Left lung (tissue), 10 donors: Measurements from ENCODE around the gene TEX26. TPM values are rescaled to one million over a fixed set of nuclear protein-coding genes. Genes with fewer than 3 reads are reported as not detected.

ENCODE experiments used
- ATAC-seq: fragments of 200-7000 bp; cut with Tn5 transposase; one replicate; pipeline ENCODE4 v1.9.1; 2020; ENCODE audit warnings: moderate library complexity
- DNase-seq, 4 donors: peaks; one replicate each; pipeline ENCODE4 v3.0.0-alpha.2; 2013 to 2020
- H3K27ac ChIP-seq, 2 donors: fragments of 200-600 bp; sonication (generic) in 1 of 2; one replicate each; pipeline versions ENCODE4 v1.5.0 to v1.8.0; 2020 to 2021
- H3K27me3 ChIP-seq, 2 donors: fragments of 200-600 bp; sonication (generic) in 1 of 2; one replicate each; pipeline versions ENCODE4 v1.5.0 to v1.8.0; 2020 to 2021
- H3K36me3 ChIP-seq, 2 donors: fragments of 200-600 bp; sonication (generic) in 1 of 2; one replicate each; pipeline versions ENCODE4 v1.5.0 to v1.8.0; 2020 to 2021
- H3K4me1 ChIP-seq, 2 donors: fragments of 200-600 bp; one replicate each; pipeline ENCODE4 v1.8.0; 2021
- H3K4me3 ChIP-seq, 2 donors: fragments of 200-600 bp; sonication (generic) in 1 of 2; one replicate each; pipeline versions ENCODE4 v1.5.0 to v1.8.0; 2020 to 2021; ENCODE audit warnings: mild to moderate bottlenecking in 1 of 2
- H3K9me3 ChIP-seq, 2 donors: fragments of 200-600 bp; sonication (generic) in 1 of 2; one replicate each; pipeline versions ENCODE4 v1.5.0 to v1.8.0; 2020 to 2021
- intact Hi-C, 2 donors: fragments of 100-400 bp; cut with DNase I; formaldehyde crosslinking; loops; one replicate each; pipeline versions ENCODE4 v1.11.2 to v1.14.2; 2022
- polyA plus RNA-seq, 6 donors: library from polyadenylated mRNA; unstranded; fragments of 120-200 nt; gene quantifications; one replicate each; pipeline ENCODE4 v1.2.1, GENCODE V29; 2013; ENCODE audit not compliant: insufficient read length in 6 of 6
- total RNA-seq, 2 donors: library from RNA; stranded (reverse); fragmentation: NEBNext Ultra II Directional; extraction: Animal tissue kit (Norgen Biotek cat#: 25700); gene quantifications; one replicate each; pipeline ENCODE4 v1.2.1, GENCODE V29; 2021
- TF ChIP-seq, protein P1 (sequence below), 2 donors: fragments of 200-600 bp; sonication (generic) in 1 of 2; IDR thresholded peaks; one replicate each; pipeline versions ENCODE4 v1.5.0 to v1.8.0; 2021; ENCODE audit warnings: antibody characterized with exemption in 2 of 2
- donor health status: DM: no; HTN: yes; CAD: no.
- donor health status: DM: no; HTN: no; CAD: no.

TEX26 gene
- total and polyA plus RNA-seq, 8 donors = 0.47 to 2.4 (median 0.93) TPM; not detected in 1

DNA sequence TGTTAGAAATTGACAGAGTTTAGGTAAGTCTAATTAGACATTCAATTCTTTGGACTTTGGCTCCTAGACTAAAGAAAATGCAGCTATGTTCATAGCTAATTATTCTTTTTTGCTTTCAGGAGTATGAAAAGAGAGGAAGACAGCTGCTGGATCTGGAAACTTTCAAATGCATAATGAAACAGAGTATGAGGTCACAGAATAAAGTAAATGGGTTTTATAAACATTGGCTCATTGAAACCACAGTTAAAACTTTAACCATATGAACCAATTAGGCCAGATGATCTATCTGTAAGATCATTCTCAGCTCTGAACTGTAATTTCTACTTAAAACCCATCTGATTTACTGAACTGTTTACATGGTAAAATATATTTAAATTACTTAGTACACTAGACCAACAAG lies 82.7 kb downstream of the TEX26 start:
- Histone ChIP-seq H3K4me1 (no peaks in the 10 kb centered on the region), H3K9me3 (no peaks in the 10 kb centered on the region), H3K4me3 (no peak overlapping the region), H3K27me3 (no peaks in the 10 kb centered on the region), H3K27ac (no peak overlapping the region), H3K36me3 (no peaks in the 10 kb centered on the region)
- TF ChIP-seq, protein P1, sequence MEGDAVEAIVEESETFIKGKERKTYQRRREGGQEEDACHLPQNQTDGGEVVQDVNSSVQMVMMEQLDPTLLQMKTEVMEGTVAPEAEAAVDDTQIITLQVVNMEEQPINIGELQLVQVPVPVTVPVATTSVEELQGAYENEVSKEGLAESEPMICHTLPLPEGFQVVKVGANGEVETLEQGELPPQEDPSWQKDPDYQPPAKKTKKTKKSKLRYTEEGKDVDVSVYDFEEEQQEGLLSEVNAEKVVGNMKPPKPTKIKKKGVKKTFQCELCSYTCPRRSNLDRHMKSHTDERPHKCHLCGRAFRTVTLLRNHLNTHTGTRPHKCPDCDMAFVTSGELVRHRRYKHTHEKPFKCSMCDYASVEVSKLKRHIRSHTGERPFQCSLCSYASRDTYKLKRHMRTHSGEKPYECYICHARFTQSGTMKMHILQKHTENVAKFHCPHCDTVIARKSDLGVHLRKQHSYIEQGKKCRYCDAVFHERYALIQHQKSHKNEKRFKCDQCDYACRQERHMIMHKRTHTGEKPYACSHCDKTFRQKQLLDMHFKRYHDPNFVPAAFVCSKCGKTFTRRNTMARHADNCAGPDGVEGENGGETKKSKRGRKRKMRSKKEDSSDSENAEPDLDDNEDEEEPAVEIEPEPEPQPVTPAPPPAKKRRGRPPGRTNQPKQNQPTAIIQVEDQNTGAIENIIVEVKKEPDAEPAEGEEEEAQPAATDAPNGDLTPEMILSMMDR (IDR thresholded peaks at IDR 0.05) = no peak
- intact Hi-C loops = no loop called here
- DNase-seq (no peak), ATAC-seq (no peak)

DNA sequence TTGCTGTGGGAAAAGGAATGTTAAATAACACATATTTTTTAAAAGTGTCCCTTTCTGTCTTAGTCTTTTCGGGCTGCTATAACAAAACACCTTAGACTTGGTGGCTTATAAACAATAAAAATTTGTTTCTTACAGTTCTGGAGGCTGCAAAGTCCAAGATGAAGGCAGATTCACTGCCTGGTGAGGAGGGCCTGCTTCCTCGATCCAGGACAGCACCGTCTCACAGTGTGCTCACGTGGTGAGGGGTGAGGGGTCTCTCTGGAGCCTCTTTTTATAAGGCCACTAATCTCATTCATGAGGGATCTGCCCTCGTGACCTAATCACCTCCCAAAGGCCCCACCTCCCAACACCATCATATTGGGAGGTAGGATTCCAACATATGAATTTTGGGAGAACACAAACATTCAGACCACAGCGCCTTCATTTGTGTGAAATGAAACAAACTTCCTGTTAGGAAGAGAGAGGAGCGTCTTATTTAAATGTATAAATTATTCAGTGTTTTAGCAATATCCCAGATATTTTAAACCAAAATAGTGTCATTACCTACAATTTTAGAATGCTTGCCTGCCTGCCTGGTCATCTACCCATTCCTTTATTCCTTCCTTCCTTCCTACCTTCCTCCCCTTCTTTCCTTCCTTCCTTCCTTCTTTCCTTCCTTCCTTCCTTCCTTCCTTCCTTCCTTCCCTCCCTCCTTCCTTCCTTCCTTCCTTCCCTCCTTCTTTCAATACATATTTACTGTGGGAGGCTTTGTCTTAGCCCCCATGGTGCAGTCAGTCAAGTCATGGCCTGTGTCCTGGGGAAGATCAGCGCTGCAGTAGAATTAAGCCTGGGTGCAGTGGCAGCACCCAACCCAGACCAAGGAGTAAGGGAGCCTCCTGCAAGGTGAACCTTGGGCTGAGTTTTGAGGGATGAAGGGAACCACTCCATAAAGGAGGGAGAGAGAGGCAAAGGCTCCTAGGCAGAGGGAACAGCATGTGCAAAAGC lies 84.2 kb downstream of the TEX26 start:
- no peaks in the 10 kb centered on the region for H3K36me3 ChIP-seq
- no peak for DNase-seq
- no peak overlapping the region for H3K4me3 ChIP-seq
- ATAC-seq = no peak
- intact Hi-C loops = no loop called here
- TF ChIP-seq, protein P1 (IDR thresholded peaks at IDR 0.05) = no peak
- H3K4me1 ChIP-seq = no peaks in the 10 kb centered on the region
- H3K27ac ChIP-seq = no peak overlapping the region
- peaks cover 0 to 1% of the 10 kb centered on the region in 2 donors for H3K27me3 ChIP-seq
- H3K9me3 ChIP-seq = no peaks in the 10 kb centered on the region

DNA sequence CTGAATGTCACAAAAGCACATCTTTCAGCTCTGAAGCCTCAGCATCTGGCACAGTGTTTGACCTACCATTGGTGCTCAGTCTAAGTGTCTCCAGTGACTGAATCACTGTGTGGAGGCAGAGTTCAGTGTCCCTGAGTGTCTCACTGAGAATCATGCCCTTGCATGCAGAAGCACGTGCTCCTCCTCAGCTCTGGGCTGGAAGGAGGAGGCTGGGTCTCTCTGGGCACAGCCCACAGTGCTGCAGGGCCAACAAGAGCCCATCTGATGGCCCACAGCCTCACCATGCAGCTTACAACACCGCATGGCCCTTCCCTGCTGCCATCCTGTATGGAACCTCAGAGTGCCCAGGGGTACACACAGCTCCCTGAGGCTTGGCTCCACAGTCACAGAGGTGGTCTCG lies 86.1 kb downstream of the TEX26 start:
- no peaks in the 10 kb centered on the region for H3K36me3 ChIP-seq
- intact Hi-C loops = no loop called here
- peaks cover 0 to 17% of the 10 kb centered on the region in 2 donors for H3K27me3 ChIP-seq
- H3K9me3 ChIP-seq = no peaks in the 10 kb centered on the region
- ATAC-seq = no peak
- no peak overlapping the region for H3K27ac ChIP-seq
- DNase-seq = no peak
- H3K4me3 ChIP-seq = no peak overlapping the region
- no peaks in the 10 kb centered on the region for H3K4me1 ChIP-seq
- TF ChIP-seq, protein P1 (IDR thresholded peaks at IDR 0.05) = no peak

DNA sequence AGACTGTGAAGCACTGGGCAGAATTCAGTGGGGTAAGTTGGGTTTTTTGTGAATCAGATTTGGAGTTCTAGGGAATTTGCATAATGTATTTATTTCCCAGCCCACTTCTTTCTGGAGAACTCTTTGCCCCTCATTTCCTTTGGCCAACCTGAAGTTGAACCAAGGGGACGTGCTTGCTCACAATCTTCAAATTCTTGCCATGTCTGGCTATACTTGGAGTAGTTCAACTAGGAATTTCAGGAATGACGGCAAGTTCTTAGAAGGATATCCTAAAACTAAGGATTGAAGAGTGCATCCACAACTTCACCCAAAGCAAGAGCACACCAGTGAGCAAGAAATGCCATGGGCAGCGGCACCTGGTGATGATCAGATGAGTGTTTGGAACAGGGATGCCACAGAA lies 88.5 kb downstream of the TEX26 start:
- DNase-seq (no peak), ATAC-seq (no peak)
- peaks cover 0 to 19% of the 10 kb centered on the region in 2 donors for H3K27me3 ChIP-seq
- no peak overlapping the region for H3K4me3 ChIP-seq
- TF ChIP-seq, protein P1 (IDR thresholded peaks at IDR 0.05) = no peak
- H3K36me3 ChIP-seq = no peaks in the 10 kb centered on the region
- H3K4me1 ChIP-seq = no peaks in the 10 kb centered on the region
- no peaks in the 10 kb centered on the region for H3K9me3 ChIP-seq
- H3K27ac ChIP-seq = no peak overlapping the region
- intact Hi-C loops = no loop called here

DNA sequence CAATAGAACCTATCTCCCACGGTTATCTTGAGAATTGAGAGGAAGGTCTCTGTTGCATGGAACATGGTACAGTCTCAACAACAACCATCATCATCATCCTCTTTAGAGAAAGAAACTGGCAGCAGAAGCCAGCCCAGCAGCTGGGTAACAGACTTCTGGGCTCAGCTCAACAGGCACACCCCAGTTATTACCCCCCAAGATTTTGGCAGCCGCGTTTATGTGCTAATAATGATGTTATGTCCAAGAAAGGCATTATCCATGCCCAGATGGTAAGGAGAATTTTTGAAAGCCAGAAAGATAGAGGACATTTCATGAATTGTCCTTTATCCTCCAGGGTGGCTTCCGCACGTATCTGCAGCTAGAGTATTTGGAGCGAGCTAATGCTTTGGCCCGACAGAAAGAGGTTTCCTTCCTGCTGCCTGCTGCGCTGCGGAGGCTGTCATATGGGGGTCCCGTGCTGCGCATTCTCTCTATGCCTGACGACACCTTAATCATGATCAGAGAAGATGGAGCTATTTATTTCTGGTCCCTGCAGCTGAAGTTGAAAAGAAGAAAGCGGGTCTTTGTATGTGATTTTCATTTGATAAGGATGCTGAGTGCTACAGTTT lies 89.9 kb downstream of the TEX26 start:
- TF ChIP-seq, protein P1 (IDR thresholded peaks at IDR 0.05) = no peak
- no peak overlapping the region for H3K27ac ChIP-seq
- H3K9me3 ChIP-seq = no peaks in the 10 kb centered on the region
- H3K36me3 ChIP-seq = no peaks in the 10 kb centered on the region
- no peaks in the 10 kb centered on the region for H3K4me1 ChIP-seq
- H3K27me3 ChIP-seq = peaks cover 0 to 19% of the 10 kb centered on the region in 2 donors
- ATAC-seq = no peak
- H3K4me3 ChIP-seq = no peak overlapping the region
- DNase-seq = no peak
- intact Hi-C loops = no loop called here
